HepG2 (cell line): ENCODE measurements around the gene CA4. TPM values are rescaled to one million over a fixed set of nuclear protein-coding genes. Genes with fewer than 3 reads are reported as not detected.

Source experiments
- ARID2 ChIP-seq: sonication (generic); formaldehyde crosslinking; IDR thresholded peaks from 2 replicates; pipeline ENCODE4 v1.8.1; 2022; ENCODE audit warnings: mild to moderate bottlenecking, missing genetic modification reagents, borderline replicate concordance
- ATF6 ChIP-seq: sonication (generic); formaldehyde crosslinking; conservative IDR thresholded peaks from 2 replicates; pipeline ENCODE4 v1.4.0; 2020; ENCODE audit warnings: missing genetic modification reagents
- BCL3 ChIP-seq: sonication (generic); formaldehyde crosslinking; IDR thresholded peaks from 2 replicates; pipeline ENCODE4 v1.5.1; 2020; ENCODE audit warnings: mild to moderate bottlenecking, missing genetic modification reagents, moderate library complexity
- CC2D1A ChIP-seq: sonication (generic); formaldehyde crosslinking; IDR thresholded peaks from 2 replicates; pipeline ENCODE4 v1.8.1; 2023; ENCODE audit warnings: mild to moderate bottlenecking, missing genetic modification reagents
- CENPX ChIP-seq: sonication (generic); formaldehyde crosslinking; IDR thresholded peaks from 2 replicates; pipeline ENCODE4 v1.9.0; 2021; ENCODE audit warnings: mild to moderate bottlenecking, missing genetic modification reagents, moderate library complexity
- MAFK ChIP-seq, 2 experiments: IDR thresholded peaks in 1 of 2; conservative IDR thresholded peaks in 1 of 2; 2 replicates each; pipeline ENCODE4 v1.6.1; 2011; ENCODE audit warnings: improper control_type of control experiment in 2 of 2, low read length in 2 of 2
- MEF2D ChIP-seq: sonication (generic); formaldehyde crosslinking; IDR thresholded peaks from 2 replicates; pipeline ENCODE4 v1.5.1; 2020; ENCODE audit warnings: mild to moderate bottlenecking, missing genetic modification reagents
- MEIS2 ChIP-seq: sonication (generic); formaldehyde crosslinking; IDR thresholded peaks from 2 replicates; pipeline ENCODE4 v1.9.0; 2021; ENCODE audit warnings: mild to moderate bottlenecking, missing genetic modification reagents
- NFE2L1 ChIP-seq: sonication (generic); formaldehyde crosslinking; IDR thresholded peaks from 2 replicates; pipeline ENCODE4 v1.4.0; 2020; ENCODE audit warnings: missing genetic modification reagents, mild to moderate bottlenecking, borderline replicate concordance
- NFIC ChIP-seq: IDR thresholded peaks from 2 replicates; pipeline ENCODE4 v1.6.1; 2012; ENCODE audit warnings: mild to moderate bottlenecking, low read length, inconsistent platforms
- NR2F6 ChIP-seq, 2 experiments: IDR thresholded peaks; 2 replicates each; pipeline ENCODE4 v1.6.1; 2016; ENCODE audit warnings: antibody characterized with exemption in 1 of 2, mild to moderate bottlenecking in 1 of 2
- SAP130 ChIP-seq: IDR thresholded peaks from 2 replicates; pipeline ENCODE4 v1.6.1; 2016; ENCODE audit warnings: low read depth
- SKIL ChIP-seq: sonication (generic); formaldehyde crosslinking; IDR thresholded peaks from 2 replicates; pipeline ENCODE4 v1.8.0; 2022; ENCODE audit warnings: missing genetic modification reagents, mild to moderate bottlenecking, moderate library complexity, borderline replicate concordance
- TERF1 ChIP-seq: sonication (generic); formaldehyde crosslinking; IDR thresholded peaks from 2 replicates; pipeline ENCODE4 v1.8.0; 2022; ENCODE audit warnings: mild to moderate bottlenecking, missing genetic modification reagents, moderate library complexity
- ZBTB49 ChIP-seq: sonication (generic); formaldehyde crosslinking; IDR thresholded peaks from 2 replicates; pipeline ENCODE4 v1.4.0; 2020; ENCODE audit warnings: missing genetic modification reagents, borderline replicate concordance
- ZNF354B ChIP-seq: sonication (generic); formaldehyde crosslinking; IDR thresholded peaks from 2 replicates; pipeline ENCODE4 v1.8.0; 2022; ENCODE audit warnings: mild to moderate bottlenecking, missing genetic modification reagents
- ZNF446 ChIP-seq: sonication (generic); formaldehyde crosslinking; IDR thresholded peaks from 2 replicates; pipeline ENCODE4 v1.5.0; 2020; ENCODE audit warnings: mild to moderate bottlenecking, missing genetic modification reagents
- ZNF597 ChIP-seq: sonication (generic); formaldehyde crosslinking; IDR thresholded peaks from 2 replicates; pipeline ENCODE4 v1.5.0; 2020; ENCODE audit warnings: missing genetic modification reagents
- polyA plus RNA-seq, 8 experiments: library from polyadenylated mRNA; depleted of rRNA in 3 of 8; stranded (reverse) in 7 of 8; unstranded in 1 of 8; fragments of >200 nt; fragmentation: Illumina TruSeq in 4 of 8; extraction: Trizol in 4 of 8; gene quantifications; 2 replicates each; pipeline versions ENCODE4 v1.2.1 to v1.2.3, GENCODE V29; 2011 to 2016; ENCODE audit warnings: low read depth in 4 of 8, missing spikeins in 1 of 8, mixed read lengths in 1 of 8; ENCODE audit not compliant: insufficient read depth in 1 of 8
- total RNA-seq, 5 experiments: library from RNA; depleted of rRNA; stranded (reverse); fragments of >200 nt; fragmentation: Illumina TruSeq; extraction: Trizol; gene quantifications; 2 replicates each; pipeline ENCODE4 v1.2.3, GENCODE V29; 2016; ENCODE audit warnings: low read depth in 1 of 5

Gene CA4
- total and polyA plus RNA-seq, 2 of the 13 experiments (the other 11 are each of a cell fraction or from before 2014, with no cell fraction given) = not detected

- 0 out of 2 replicates have a peak, but pooled peaks have one; percentile 42 for TF ChIP-seq ZBTB49 (CRISPR knock-in tag)
- TF ChIP-seq NR2F6 (IDR thresholded peaks at IDR 0.05) = no peak
- TF ChIP-seq NR2F6 (CRISPR knock-in tag; IDR thresholded peaks at IDR 0.05) = no peak
- TF ChIP-seq BCL3 (CRISPR knock-in tag) = peak; percentile 20; the same call in 1 of the 2 replicates
- no peak for TF ChIP-seq CC2D1A
- TF ChIP-seq ARID2 (CRISPR knock-in tag) = peak; percentile 62; the same call in 1 of the 2 replicates
- 0 out of 2 replicates have a peak, but pooled peaks have one; percentile 41 for TF ChIP-seq ZNF446
- peak; percentile 85 for TF ChIP-seq MEIS2 (CRISPR knock-in tag)
- TF ChIP-seq MEF2D (CRISPR knock-in tag) = peak; percentile 71; the same call in 1 of the 2 replicates
- no peak for TF ChIP-seq MAFK (conservative IDR thresholded peaks at IDR 0.05 in 1 of 2, IDR thresholded peaks at IDR 0.05 in 1 of 2; ENCODE audit: low read length in 2 of 2)
- TF ChIP-seq NFE2L1 = peak; percentile 90; the same call in 1 of the 2 replicates
- peak; percentile 90 for TF ChIP-seq SAP130 (CRISPR knock-in tag)
- no peak for TF ChIP-seq NFIC
- no peak for TF ChIP-seq TERF1 (CRISPR knock-in tag)
- no peak for TF ChIP-seq ZNF354B
- TF ChIP-seq SKIL (CRISPR knock-in tag) = no peak
- TF ChIP-seq ZNF597 (CRISPR knock-in tag) = no peak
- no peak for TF ChIP-seq ATF6
- no peak for TF ChIP-seq CENPX (CRISPR knock-in tag)
Measured at GRCh38 chr17:60135151-60135950, 14.4 kb upstream of the CA4 start (continued).
